ENCODE measurements around the gene GALNT2. TPM values are rescaled to one million over a fixed set of nuclear protein-coding genes. Genes with fewer than 3 reads are reported as not detected.

The GALNT2 gene
- total and polyA plus RNA-seq, 10 of the 15 experiments (the other 5 are each of a cell fraction or from before 2014, with no cell fraction given): 0.52 to 27.7 (median 16.3) TPM

DNA sequence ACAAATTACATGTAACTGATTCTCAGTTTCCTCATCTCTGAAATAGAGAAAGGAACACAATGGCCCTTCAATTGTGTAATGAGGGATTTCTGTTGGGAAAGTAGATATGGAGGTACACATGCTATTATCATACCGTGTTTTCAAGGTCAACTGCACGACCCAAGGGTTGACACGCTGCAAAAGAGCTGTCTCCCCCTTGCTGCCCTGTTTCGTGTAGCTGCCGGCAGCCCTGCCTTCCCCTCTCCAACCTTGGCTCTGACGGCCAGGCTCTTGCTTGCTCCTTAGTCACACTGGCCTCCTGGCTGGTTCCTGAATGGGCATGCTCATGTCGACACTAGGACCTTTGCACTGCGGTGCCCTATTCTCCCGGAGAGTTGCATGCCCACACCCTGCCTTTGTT is 134.4 kb downstream of the GALNT2 start:
- no peak overlapping the region for H2AFZ ChIP-seq (ENCODE audit: control insufficient read depth, low read depth, low read length)
- H3K9ac ChIP-seq (ENCODE audit: control insufficient read depth, insufficient read depth, low read length): no peak overlapping the region
- no peak for ATAC-seq
- no peak overlapping the region for H3K27ac ChIP-seq (ENCODE audit: control insufficient read depth, insufficient read depth)
- DNase-seq (ENCODE audit: low read depth, low spot score): no peak
- ChIA-PET RAD21 (ENCODE audit: unreplicated experiment) (no interaction called here), CTCF (interaction anchor here (1.1 kb wide), 1 partner anchor 21 kb away, joined by 3 read pairs; no protein-coding TSS in a partner anchor), POLR2A (no interaction called here), SMC1A (ENCODE audit: uncharacterized antibody, unreplicated experiment) (interaction anchor here (1.1 to 1.9 kb wide), 2 partner anchors 21 to 57 kb away, joined by 3 to 6 read pairs; no protein-coding TSS in a partner anchor)
- no peaks in the 10 kb centered on the region for H4K20me1 ChIP-seq (ENCODE audit: control insufficient read depth, insufficient read depth)
- TF ChIP-seq MEF2A (IDR thresholded peaks at IDR 0.05; ENCODE audit: insufficient read depth, low read depth, low read length): no peak
- no peak for TF ChIP-seq CHD4 (IDR thresholded peaks at IDR 0.05)
- TF ChIP-seq, protein P1, sequence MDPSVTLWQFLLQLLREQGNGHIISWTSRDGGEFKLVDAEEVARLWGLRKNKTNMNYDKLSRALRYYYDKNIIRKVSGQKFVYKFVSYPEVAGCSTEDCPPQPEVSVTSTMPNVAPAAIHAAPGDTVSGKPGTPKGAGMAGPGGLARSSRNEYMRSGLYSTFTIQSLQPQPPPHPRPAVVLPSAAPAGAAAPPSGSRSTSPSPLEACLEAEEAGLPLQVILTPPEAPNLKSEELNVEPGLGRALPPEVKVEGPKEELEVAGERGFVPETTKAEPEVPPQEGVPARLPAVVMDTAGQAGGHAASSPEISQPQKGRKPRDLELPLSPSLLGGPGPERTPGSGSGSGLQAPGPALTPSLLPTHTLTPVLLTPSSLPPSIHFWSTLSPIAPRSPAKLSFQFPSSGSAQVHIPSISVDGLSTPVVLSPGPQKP (IDR thresholded peaks at IDR 0.05; ENCODE audit: low read depth, low read length): no peak
- no peak for TF ChIP-seq CREB1 (IDR thresholded peaks at IDR 0.05; ENCODE audit: low read depth)
- TF ChIP-seq GABPA (IDR thresholded peaks at IDR 0.05; ENCODE audit: low read depth): no peak
- TF ChIP-seq SUZ12 (IDR thresholded peaks at IDR 0.05; ENCODE audit: unreplicated experiment): no peak
- no peak for TF ChIP-seq NFXL1 (IDR thresholded peaks at IDR 0.05; ENCODE audit: borderline replicate concordance)
- no peak for TF ChIP-seq TCF12 (IDR thresholded peaks at IDR 0.05; ENCODE audit: low read depth, low read length)
- TF ChIP-seq MTA3 (IDR thresholded peaks at IDR 0.05; ENCODE audit: borderline replicate concordance, low read length): no peak
- TF ChIP-seq SMAD5 (IDR thresholded peaks at IDR 0.05; ENCODE audit: low read depth): no peak
- WGBS (ENCODE audit: insufficient coverage, insufficient replicate concordance, low lambda C conversion rate, missing lambda C conversion rate): 93% methylated on average over 9 of the region's 9 CpGs
- H3K36me3 ChIP-seq (ENCODE audit: control insufficient read depth in 2 of 2, insufficient read depth in 2 of 2, low read length in 1 of 2): peaks cover 3 to 5% of the 10 kb centered on the region in 2 experiments; a peak in 3 of 4 replicates
- H3K4me3 ChIP-seq: no peak overlapping the region
- no peaks in the 10 kb centered on the region for H3K79me2 ChIP-seq (ENCODE audit: control insufficient read depth, insufficient read depth, low read length)
- in situ Hi-C loops (cut with MboI): no loop called here
- H3K9me3 ChIP-seq (replicated peaks; ENCODE audit: control insufficient read depth, insufficient read depth, low read length): no peaks in the 10 kb centered on the region
- H3K27me3 ChIP-seq (replicated peaks in 1 of 2; ENCODE audit: control insufficient read depth in 2 of 2, insufficient read depth in 2 of 2, low read length in 1 of 2): no peaks in the 10 kb centered on the region
- no peak overlapping the region for H3K4me2 ChIP-seq (ENCODE audit: control insufficient read depth, insufficient read depth)
- intact Hi-C loops (cut with micrococcal nuclease; ENCODE audit: unreplicated experiment): no loop called here
- BruUV-seq (replicated peaks): no TSS peak
- H3K4me1 ChIP-seq (ENCODE audit: control insufficient read depth, insufficient read depth, low read length): no peaks in the 10 kb centered on the region
- no peak for FAIRE-seq
